ENCODE measurements around the gene C4orf51.

DNA sequence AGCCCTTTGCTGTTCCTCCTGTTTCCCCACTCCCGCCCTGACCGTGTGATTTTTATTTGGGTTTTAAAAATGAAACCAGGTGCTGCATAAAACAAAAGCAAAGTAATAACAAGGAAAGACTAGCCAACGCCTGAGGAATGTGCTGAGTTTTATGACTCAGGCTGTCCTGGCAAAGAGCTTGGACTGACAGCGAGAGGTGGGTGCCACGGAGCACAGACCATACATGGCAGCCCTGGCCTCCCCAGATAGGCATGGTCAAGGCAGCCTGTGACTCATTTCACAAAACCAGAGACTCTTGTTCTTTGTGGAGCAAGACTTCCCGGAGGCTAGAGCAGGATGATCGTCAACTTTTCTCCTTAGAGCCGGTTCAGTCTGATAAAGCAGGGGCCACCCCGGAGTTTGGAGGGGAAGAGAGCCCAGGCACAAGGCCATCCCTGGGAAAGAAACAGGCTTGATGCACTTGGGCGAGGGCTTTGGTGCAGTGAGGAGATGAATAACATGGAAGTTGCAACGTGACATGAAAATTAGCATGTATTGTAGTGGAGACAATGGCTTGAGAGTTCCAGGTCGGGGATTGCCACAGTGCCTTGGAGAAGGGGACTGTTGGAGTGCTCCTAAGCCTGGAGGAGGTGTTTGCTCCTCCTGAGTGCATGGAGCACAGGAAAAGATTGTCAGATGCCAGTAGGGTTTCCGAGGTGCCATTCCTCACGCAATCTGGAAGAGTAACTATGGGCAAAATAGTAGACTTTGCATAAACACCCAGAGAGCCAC, 54.8 kb downstream of the C4orf51 start:
- TF ChIP-seq CTCF (IDR thresholded peaks at IDR 0.05) (no peak), ELF4 (CRISPR knock-in tag; IDR thresholded peaks at IDR 0.05; ENCODE audit: low read depth) (no peak), NR2C2 (CRISPR knock-in tag; IDR thresholded peaks at IDR 0.05) (no peak)
